Osteoblast (primary cell): ENCODE data around the gene LEF1. TPM values are rescaled to one million over a fixed set of nuclear protein-coding genes. Genes with fewer than 3 reads are reported as not detected.

Source experiments
- DNase-seq: peaks from one replicate; pipeline ENCODE4 v3.0.0; 2011; ENCODE audit warnings: low spot score, mixed read lengths; ENCODE audit not compliant: insufficient read length; ENCODE audit errors: missing footprints
- H2AFZ ChIP-seq: 2 replicates; pipeline ENCODE4 v1.6.0; 2011; ENCODE audit warnings: mild to moderate bottlenecking, low read length
- H3K27ac ChIP-seq: 2 replicates; pipeline ENCODE4 v1.5.1; 2011; ENCODE audit warnings: mild to moderate bottlenecking, low read depth, low read length, moderate library complexity
- H3K27me3 ChIP-seq: 2 replicates; pipeline ENCODE4 v1.6.0; 2012; ENCODE audit warnings: mild to moderate bottlenecking, control low read depth, inconsistent platforms, low read length, moderate library complexity; ENCODE audit not compliant: insufficient read depth
- H3K36me3 ChIP-seq: 2 replicates; pipeline ENCODE4 v1.5.1; 2011; ENCODE audit warnings: mild to moderate bottlenecking, low read length, control low read depth, moderate library complexity; ENCODE audit not compliant: insufficient read depth
- H3K4me1 ChIP-seq: 2 replicates; pipeline ENCODE4 v1.5.1; 2011; ENCODE audit warnings: mild to moderate bottlenecking, low read length, control low read depth, moderate library complexity; ENCODE audit not compliant: insufficient read depth
- H3K4me2 ChIP-seq: 2 replicates; pipeline ENCODE4 v1.6.0; 2011; ENCODE audit warnings: mild to moderate bottlenecking, low read length; ENCODE audit not compliant: insufficient read depth
- H3K4me3 ChIP-seq: fragments of 200-600 bp; sonication (generic); 3 replicates; pipeline ENCODE4 v1.5.1; 2012; ENCODE audit warnings: mild to moderate bottlenecking, low read length, inconsistent platforms; ENCODE audit not compliant: insufficient read depth
- H3K79me2 ChIP-seq: 2 replicates; pipeline ENCODE4 v1.6.0; 2012; ENCODE audit warnings: mild to moderate bottlenecking, low read length, control low read depth, inconsistent platforms; ENCODE audit not compliant: insufficient read depth
- H3K9me3 ChIP-seq: 2 replicates; pipeline ENCODE4 v1.5.1; 2011; ENCODE audit warnings: low read depth, low read length, control low read depth
- H4K20me1 ChIP-seq: 2 replicates; pipeline ENCODE4 v1.6.0; 2012; ENCODE audit warnings: mild to moderate bottlenecking, low read length, control low read depth; ENCODE audit not compliant: insufficient read depth
- total RNA-seq: library from RNA; depleted of rRNA; stranded (reverse); fragments of >200 nt; gene quantifications from 2 replicates; pipeline ENCODE4 v1.2.3, GENCODE V29; 2012
- TF ChIP-seq, protein P1 (sequence below): IDR thresholded peaks from 2 replicates; pipeline ENCODE4 v1.5.1; 2011; ENCODE audit warnings: mild to moderate bottlenecking, low read depth, low read length, moderate library complexity; ENCODE audit errors: extremely low read depth

Gene LEF1
- total RNA-seq, 1 donor, result 5.8 TPM

DNA sequence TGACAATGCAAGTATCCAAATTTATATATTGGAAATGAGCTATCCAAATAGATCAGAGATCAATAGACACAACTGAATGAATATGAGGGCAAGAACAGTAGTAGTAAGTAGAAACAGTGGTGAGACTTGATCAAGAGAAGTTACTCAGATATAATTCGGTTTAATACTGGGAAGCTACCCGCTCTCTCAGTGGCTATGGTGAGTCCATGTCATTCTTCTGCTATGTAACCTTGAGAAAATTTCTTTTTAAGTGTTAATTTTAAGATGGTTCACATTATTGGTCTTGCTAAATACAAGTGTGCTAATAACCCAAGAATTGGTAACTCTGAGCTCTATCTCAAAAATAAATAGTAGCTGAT lies 53.6 kb downstream of the LEF1 start:
- H4K20me1 ChIP-seq, result no peaks in the 10 kb centered on the region
- H3K4me1 ChIP-seq, result no peaks in the 10 kb centered on the region
- no peaks in the 10 kb centered on the region for H3K27me3 ChIP-seq
- no peak overlapping the region for H3K4me3 ChIP-seq
- no peak for DNase-seq
- no peak overlapping the region for H3K4me2 ChIP-seq
- H3K9me3 ChIP-seq, result no peaks in the 10 kb centered on the region
- TF ChIP-seq, protein P1, sequence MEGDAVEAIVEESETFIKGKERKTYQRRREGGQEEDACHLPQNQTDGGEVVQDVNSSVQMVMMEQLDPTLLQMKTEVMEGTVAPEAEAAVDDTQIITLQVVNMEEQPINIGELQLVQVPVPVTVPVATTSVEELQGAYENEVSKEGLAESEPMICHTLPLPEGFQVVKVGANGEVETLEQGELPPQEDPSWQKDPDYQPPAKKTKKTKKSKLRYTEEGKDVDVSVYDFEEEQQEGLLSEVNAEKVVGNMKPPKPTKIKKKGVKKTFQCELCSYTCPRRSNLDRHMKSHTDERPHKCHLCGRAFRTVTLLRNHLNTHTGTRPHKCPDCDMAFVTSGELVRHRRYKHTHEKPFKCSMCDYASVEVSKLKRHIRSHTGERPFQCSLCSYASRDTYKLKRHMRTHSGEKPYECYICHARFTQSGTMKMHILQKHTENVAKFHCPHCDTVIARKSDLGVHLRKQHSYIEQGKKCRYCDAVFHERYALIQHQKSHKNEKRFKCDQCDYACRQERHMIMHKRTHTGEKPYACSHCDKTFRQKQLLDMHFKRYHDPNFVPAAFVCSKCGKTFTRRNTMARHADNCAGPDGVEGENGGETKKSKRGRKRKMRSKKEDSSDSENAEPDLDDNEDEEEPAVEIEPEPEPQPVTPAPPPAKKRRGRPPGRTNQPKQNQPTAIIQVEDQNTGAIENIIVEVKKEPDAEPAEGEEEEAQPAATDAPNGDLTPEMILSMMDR, result no peak
- H3K27ac ChIP-seq, result no peak overlapping the region
- H3K36me3 ChIP-seq, result no peaks in the 10 kb centered on the region
- H3K79me2 ChIP-seq, result no peaks in the 10 kb centered on the region
- H2AFZ ChIP-seq, result no peak overlapping the region

DNA sequence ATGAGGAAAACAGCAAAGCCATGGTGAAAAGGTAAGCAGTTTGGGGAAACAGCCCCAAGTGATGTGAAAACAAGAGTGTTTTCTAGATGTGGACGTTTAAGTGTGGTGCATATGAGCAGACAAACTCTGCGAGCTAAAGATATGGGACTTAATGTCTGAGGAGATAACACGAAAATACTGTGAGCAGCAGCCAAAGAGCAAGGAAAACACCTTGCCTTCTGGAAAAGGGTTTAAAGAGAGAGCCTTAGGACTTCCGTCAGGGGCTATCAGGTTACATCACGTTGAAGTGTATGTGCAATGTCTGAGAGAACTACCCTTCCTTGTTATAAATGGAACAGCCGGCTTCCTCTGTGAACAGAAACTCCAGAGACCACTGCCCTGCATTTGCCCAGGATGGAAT lies 54.2 kb downstream of the LEF1 start:
- no peaks in the 10 kb centered on the region for H3K4me1 ChIP-seq

DNA sequence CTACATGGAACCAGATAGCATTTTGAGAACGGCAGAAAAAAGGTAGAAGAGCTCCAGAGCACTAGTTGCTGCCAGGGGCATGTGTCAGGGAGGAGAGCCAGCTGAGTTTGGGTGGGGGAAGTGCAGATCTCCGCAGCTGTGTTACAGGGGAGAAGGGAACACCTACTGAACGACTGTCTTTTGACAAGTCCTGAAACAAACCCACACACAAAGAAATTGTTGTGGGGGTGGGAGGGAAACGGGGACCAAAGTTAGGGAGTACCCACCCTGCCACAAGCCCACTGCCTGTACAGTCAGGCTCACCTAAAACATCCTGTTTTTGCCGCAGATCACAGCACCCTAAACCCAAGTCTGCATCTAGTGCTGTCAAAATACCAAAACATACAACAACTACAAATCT lies 55.5 kb downstream of the LEF1 start:
- Histone ChIP-seq H3K27me3 (no peaks in the 10 kb centered on the region), H3K9me3 (no peaks in the 10 kb centered on the region), H3K79me2 (no peaks in the 10 kb centered on the region), H3K27ac (no peak overlapping the region), H3K4me1 (no peaks in the 10 kb centered on the region), H2AFZ (no peak overlapping the region), H3K4me2 (no peak overlapping the region), H3K4me3 (no peak overlapping the region), H4K20me1 (no peaks in the 10 kb centered on the region), H3K36me3 (no peaks in the 10 kb centered on the region)
- no peak for DNase-seq
- TF ChIP-seq, protein P1, result no peak

More for the DNA sequence above, 54.2 kb downstream of the LEF1 start:
- TF ChIP-seq, protein P1, result no peak
- no peak overlapping the region for H3K27ac ChIP-seq
- no peaks in the 10 kb centered on the region for H3K79me2 ChIP-seq
- DNase-seq, result no peak
- no peaks in the 10 kb centered on the region for H3K9me3 ChIP-seq
- H3K27me3 ChIP-seq, result no peaks in the 10 kb centered on the region
- H2AFZ ChIP-seq, result no peak overlapping the region
- no peak overlapping the region for H3K4me3 ChIP-seq
- no peaks in the 10 kb centered on the region for H3K36me3 ChIP-seq
- H4K20me1 ChIP-seq, result no peaks in the 10 kb centered on the region
- no peak overlapping the region for H3K4me2 ChIP-seq

DNA sequence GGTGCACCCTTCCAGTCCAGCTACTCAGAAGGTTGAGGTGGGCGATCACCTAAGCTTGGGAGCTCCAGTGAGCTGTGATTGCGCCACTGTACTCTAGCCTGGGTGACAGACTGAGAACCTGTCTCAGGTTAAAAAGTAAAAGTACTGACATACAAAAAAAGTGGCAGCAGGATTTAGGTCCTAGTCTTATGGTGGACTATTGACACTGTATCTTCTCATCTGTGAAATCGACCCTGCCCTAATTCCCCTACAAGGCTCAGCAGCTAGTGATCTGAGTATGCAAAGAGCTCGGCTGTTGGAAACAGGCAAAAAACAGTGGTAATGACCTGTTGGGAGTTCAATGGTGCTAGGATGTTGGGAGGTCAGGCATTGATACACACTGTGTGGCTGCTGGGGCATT lies 57.0 kb downstream of the LEF1 start:
- Histone ChIP-seq H4K20me1 (no peaks in the 10 kb centered on the region), H3K27me3 (no peaks in the 10 kb centered on the region)

More for the DNA sequence above, 57.0 kb downstream of the LEF1 start:
- H3K4me2 ChIP-seq, result no peak overlapping the region
- TF ChIP-seq, protein P1, result no peak
- no peaks in the 10 kb centered on the region for H3K36me3 ChIP-seq
- no peak for DNase-seq
- no peak overlapping the region for H3K4me3 ChIP-seq
- no peaks in the 10 kb centered on the region for H3K79me2 ChIP-seq
- no peaks in the 10 kb centered on the region for H3K9me3 ChIP-seq
- H2AFZ ChIP-seq, result no peak overlapping the region
- no peak overlapping the region for H3K27ac ChIP-seq
- H3K4me1 ChIP-seq, result no peaks in the 10 kb centered on the region
